ENCODE results near the gene ATG10.

ATG10 gene

DNA sequence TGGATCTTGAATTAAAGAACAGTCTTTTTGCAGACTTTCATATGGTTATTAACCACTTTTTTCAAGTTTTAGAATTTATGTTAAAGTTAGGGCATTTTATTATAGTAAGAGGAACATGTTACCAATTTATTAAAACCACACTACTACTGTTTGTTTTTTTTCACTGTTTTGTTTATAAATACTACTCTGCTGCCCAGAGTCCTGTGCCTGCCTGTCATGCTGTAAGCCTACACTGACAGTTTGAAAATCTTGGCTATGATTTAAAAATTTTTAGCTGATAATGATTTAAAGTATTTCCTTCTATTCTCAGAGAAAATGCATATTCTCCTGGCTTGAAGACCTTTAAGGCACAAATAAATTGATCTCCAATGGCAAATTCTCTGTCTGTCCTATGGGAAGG lies 177.6 kb downstream of the ATG10 start:
- DNase-seq (ENCODE audit: low read depth), result no peak
- TF ChIP-seq, protein P1, sequence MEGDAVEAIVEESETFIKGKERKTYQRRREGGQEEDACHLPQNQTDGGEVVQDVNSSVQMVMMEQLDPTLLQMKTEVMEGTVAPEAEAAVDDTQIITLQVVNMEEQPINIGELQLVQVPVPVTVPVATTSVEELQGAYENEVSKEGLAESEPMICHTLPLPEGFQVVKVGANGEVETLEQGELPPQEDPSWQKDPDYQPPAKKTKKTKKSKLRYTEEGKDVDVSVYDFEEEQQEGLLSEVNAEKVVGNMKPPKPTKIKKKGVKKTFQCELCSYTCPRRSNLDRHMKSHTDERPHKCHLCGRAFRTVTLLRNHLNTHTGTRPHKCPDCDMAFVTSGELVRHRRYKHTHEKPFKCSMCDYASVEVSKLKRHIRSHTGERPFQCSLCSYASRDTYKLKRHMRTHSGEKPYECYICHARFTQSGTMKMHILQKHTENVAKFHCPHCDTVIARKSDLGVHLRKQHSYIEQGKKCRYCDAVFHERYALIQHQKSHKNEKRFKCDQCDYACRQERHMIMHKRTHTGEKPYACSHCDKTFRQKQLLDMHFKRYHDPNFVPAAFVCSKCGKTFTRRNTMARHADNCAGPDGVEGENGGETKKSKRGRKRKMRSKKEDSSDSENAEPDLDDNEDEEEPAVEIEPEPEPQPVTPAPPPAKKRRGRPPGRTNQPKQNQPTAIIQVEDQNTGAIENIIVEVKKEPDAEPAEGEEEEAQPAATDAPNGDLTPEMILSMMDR (IDR thresholded peaks at IDR 0.05; ENCODE audit: insufficient read depth, low read depth, low read length, missing control alignments), result no peak
- no peak overlapping the region for H3K4me3 ChIP-seq (ENCODE audit: low read length)

GRCh38 chr5:82150559-82150958 lies 178.7 kb downstream of the ATG10 start:
- TF ChIP-seq, protein P1 (IDR thresholded peaks at IDR 0.05; ENCODE audit: insufficient read depth, low read depth, low read length, missing control alignments), result no peak
- DNase-seq (ENCODE audit: low read depth), result no peak
- H3K4me3 ChIP-seq (ENCODE audit: low read length), result no peak overlapping the region

GRCh38 chr5:82151204-82151603 lies 179.4 kb downstream of the ATG10 start:
- TF ChIP-seq, protein P1 (IDR thresholded peaks at IDR 0.05; ENCODE audit: insufficient read depth, low read depth, low read length, missing control alignments), result no peak
- no peak for DNase-seq (ENCODE audit: low read depth)
- no peak overlapping the region for H3K4me3 ChIP-seq (ENCODE audit: low read length)

DNA sequence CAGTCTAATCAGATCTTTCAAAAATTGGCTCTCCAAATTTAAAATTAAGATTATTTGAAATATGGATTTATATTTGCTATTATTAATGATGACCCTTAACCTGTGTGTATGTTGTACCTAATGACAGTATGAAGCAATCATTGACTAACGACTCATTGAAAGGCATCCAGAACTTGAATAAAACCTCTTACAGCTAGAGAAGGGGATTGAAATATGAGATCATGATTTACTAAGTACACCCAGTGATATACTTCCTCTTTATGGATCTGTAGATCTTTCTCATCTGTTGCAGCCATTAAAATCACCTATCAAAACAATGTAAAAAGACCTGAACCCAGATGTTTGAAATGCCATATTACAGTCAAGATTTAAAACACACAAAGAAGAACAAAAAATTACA lies 179.8 kb downstream of the ATG10 start:
- no peak overlapping the region for H3K4me3 ChIP-seq (ENCODE audit: low read length)
- TF ChIP-seq, protein P1 (IDR thresholded peaks at IDR 0.05; ENCODE audit: insufficient read depth, low read depth, low read length, missing control alignments), result no peak
- peak; percentile 40 for DNase-seq (ENCODE audit: low read depth)

GRCh38 chr5:82152978-82153481 lies 181.2 kb downstream of the ATG10 start:
- no peak for DNase-seq (ENCODE audit: low read depth)
- H3K4me3 ChIP-seq (ENCODE audit: low read length), result no peak overlapping the region
- TF ChIP-seq, protein P1 (IDR thresholded peaks at IDR 0.05; ENCODE audit: insufficient read depth, low read depth, low read length, missing control alignments), result no peak

DNA sequence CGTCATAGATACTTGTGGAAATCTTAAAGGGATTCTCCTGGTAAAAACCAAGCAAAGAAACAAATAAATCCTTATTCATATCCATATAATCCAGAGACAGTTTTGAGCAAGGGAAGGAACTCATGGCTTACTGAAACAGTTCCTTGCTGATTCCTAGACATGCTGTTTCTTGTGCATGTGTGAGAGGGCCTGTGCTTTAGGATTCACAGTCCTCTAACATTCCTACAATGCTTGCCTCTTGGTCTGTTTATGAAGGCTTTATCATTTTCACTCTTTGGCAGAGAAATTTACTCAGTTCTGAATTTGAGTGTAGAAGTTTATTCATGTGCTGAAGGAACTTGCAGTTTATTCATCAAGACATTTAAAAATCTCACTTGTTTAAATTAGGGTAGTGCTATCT lies 183.0 kb downstream of the ATG10 start:
- DNase-seq (ENCODE audit: low read depth), result no peak
- H3K4me3 ChIP-seq (ENCODE audit: low read length), result no peak overlapping the region
- TF ChIP-seq, protein P1 (IDR thresholded peaks at IDR 0.05; ENCODE audit: insufficient read depth, low read depth, low read length, missing control alignments), result no peak

DNA sequence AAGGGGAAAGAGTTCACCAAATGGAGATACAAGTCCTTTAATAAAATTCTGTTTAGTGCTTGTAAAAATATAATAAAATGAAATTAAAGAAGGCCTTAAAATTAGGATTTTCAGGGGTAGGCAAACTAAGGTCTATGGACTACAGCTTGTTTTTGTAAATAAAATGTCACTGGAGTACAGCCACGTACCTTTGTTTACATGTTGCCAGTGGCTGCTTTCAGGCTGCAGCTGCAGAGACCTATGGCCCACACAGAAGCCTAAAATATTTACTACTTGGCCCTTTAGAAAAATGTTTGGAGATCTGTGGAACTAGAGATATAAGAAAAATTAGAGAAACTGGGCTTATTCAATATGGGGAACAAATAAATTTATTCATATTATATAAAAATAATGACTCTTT lies 183.5 kb downstream of the ATG10 start:
- TF ChIP-seq, protein P1 (IDR thresholded peaks at IDR 0.05; ENCODE audit: insufficient read depth, low read depth, low read length, missing control alignments), result no peak
- no peak overlapping the region for H3K4me3 ChIP-seq (ENCODE audit: low read length)
- no peak for DNase-seq (ENCODE audit: low read depth)

All from epithelial cell of esophagus (primary cell).